Adipose tissue (tissue), 3 donors: ENCODE results near the gene KIF18B. TPM values are rescaled to one million over a fixed set of nuclear protein-coding genes. Genes with fewer than 3 reads are reported as not detected.
"Not testable (repeated sequence)": the region's sequence is repeated elsewhere in the genome, so short reads cannot be mapped to it uniquely, and the experiment has no call there.

Experiments used
- H3K27ac ChIP-seq: one replicate; pipeline ENCODE4 v1.5.1; 2013; ENCODE audit warnings: low read depth, low read length
- WGBS, 3 donors: extraction: QIAGEN DNeasy Blood & Tissue Kit; methylation state at CpG; one replicate each; pipeline ENCODE4 v1.1.7; 2013; 5-methylcytosine and 5-hydroxymethylcytosine counted together
- polyA plus RNA-seq, 3 donors: library from polyadenylated mRNA; stranded (reverse); fragments of 200-250 nt; gene quantifications; one replicate each; pipeline ENCODE4 v1.2.3, GENCODE V29; 2013
- donor health status: healthy with polysubstance abuse.
- donor health status: Bipolar disorder and iron deficiency.
- donor health status: healthy.

KIF18B gene
- polyA plus RNA-seq, 3 donors = 0.04 to 0.22 (median 0.09) TPM

DNA sequence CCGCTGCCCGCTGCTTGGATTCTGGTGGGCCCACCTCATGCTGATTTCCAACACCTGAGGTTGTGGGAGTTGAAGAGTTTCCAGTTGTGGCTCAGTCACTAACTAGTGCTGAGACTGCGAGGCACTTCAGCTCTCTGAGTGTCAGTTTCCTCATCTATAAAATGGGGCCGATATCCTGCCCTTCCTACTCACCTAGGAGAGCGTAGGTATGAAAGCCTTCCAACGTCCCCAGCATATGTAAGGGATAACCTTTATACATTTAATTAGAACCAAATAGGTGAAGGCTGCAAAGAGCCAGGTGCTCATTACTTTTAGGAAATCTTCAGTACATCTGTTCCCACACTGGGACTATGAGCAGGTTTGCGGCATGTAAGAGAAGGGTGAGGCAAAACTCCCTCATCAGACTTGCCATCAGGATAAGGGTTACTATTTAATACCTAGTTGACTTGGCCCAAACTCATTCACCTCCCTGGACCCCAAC lies 782 bp upstream of the KIF18B start:
- WGBS, 3 donors = 57 to 69% (median 59%) methylated on average over 7 of the region's 7 CpGs
- H3K27ac ChIP-seq = no peak overlapping the region

DNA sequence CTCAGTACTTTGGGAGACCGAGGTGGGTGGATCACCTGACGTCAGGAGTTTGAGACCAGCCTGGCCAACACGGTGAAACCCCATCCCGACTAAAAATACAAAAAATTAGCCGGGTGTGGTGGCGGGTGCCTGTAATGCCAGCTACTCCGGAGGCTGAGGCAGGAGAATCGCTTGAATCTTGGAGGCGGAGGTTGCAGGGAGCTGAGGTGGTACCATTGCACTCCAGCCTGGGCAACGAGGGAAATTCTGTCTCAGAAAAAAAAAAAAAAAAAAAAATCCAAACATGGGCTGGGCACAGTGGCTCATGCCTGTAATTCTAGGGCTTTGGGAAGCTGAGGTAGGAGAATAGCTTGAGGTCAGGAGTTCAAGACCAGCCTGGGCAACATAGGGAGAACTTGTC lies 1.9 kb downstream of the KIF18B start:
- H3K27ac ChIP-seq = not testable (repeated sequence)
- WGBS, 3 donors = 93 to 96% (median 95%) methylated on average over 9 to 10 of the region's 10 CpGs

DNA sequence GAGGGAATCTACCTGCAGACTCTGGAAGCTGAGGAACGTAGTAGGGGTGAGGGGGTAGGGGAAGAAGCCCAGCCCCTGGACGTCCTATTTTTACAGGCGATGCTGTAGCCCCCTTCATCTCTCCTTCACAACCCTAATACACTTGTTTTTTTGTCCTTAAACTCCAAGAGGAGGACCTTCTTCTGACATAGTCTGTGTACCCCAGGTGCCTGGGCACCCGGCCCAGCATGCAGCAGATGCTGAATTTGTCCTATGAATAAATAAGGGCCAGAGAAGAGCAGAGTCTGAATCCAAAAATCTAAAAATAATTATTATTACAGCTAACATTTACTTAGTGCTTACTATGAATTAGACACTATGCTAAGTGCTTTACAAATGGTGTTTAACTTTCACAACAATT lies 5.1 kb downstream of the KIF18B start:
- no peak overlapping the region for H3K27ac ChIP-seq
- 88 to 90% (median 88%) methylated on average over 4 of the region's 4 CpGs for WGBS, 3 donors

DNA sequence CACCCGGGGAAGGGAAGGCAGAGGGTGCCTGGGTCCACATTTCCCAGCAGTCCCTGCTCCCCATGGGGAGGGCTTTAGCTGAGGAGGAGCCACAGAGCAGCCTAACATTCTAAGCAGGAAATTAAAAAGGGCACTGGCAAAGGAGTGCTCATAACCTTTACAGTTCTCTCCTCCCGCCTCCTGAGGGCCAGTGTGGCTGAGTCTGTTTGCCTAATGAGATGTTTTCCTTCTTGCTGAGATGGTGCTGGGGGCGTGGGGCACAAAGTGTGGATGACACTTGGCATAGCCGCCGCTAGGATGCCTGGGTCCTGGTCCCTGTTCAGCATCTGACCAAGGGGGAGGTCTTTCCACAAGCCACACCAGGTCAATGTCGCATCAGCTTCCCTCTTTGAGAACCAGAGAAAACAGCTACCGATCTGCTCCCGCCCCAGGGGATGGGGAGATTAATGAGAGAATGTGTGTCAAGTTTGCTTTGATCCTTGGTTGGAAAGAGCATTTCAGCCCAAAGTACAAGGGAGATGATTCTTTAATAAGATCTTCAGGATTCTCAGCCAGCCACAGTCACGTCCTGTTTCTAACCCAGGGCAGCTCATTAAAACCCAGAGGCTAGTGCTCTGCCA lies 5.8 kb downstream of the KIF18B start:
- WGBS, 3 donors = 80 to 86% (median 84%) methylated on average over 9 of the region's 9 CpGs
- H3K27ac ChIP-seq = no peak overlapping the region

DNA sequence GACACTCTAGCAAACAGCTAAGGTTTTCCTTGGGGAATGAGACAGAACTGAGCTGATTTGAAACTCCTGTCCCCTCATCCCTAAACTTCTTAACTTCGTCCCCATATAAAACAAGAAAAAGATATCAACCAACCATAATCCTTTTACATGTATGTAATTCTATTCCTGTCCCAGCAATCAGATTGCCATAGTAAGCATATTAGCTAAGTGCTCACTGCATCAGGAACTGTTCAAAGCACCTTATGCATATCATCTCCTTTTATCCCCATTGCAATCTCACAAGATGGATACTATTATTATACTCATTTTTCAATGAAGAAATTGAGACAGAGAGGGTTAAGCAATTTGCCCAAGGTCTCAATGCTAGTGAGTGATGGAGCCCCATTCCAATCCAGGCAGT lies 6.8 kb downstream of the KIF18B start:
- no peak overlapping the region for H3K27ac ChIP-seq
- WGBS, 3 donors = 41 to 83% (median 69%) methylated on average over 1 of the region's 1 CpG

DNA sequence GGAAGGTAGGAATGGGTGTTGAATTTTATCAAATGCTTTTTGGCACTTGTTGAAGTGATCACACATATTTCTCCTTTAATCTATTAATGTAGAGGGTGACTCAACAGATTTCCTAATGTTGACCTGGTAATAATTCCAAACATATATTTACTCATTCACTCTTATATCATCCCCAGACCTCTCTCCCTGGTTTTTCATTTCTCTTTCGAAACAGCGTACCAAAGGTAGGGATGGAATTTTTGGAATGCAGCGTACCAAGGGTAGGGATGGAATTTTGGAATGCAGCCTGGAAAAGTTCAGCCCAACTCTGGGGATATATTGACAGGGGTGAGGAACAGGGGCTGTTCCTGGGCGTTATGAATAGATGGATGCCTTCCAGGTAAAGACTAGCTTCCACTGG lies 7.3 kb downstream of the KIF18B start:
- WGBS, 3 donors = 69 to 77% (median 71%) methylated on average over 4 of the region's 4 CpGs
- no peak overlapping the region for H3K27ac ChIP-seq

DNA sequence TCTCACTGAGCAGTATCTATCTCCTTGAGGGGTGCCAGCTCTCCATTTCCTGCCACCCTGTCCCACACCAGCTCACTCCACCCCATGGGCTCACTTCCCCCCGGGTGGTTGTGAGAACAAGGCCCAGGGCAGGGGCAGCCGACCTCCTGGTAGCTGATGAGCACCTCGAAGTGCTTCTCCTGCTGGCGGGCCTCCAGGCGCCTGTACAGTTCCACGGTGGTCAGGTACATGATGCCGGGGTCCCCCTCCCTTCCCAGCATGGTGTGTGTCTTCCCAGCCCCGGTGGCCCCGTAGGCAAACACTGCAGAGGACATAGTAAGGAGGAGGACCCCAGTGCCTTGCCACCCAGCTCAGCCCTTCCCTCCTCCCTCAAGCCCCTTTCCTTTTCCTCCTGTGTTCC lies 12.5 kb downstream of the KIF18B start:
- WGBS, 3 donors = 87 to 95% (median 95%) methylated on average over 8 to 9 of the region's 9 CpGs

DNA sequence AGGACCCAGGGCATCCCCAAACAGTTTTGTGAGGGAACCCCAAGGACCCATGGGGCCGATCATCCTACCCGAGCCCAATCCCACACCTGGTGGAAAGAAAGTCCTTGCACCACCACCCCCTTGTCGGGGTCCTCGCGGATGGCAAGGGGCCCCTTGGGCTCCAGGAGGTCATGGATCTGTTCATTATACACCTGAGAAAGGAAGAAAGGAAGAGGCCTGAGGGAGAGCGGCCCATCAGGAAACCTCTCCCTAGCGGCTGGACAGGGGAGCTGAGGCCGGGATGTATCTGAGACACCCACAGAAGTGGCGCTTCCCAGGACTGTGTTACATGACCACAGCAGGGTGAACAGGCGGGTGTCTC lies 12.8 kb downstream of the KIF18B start:
- 94 to 96% (median 96%) methylated on average over 10 of the region's 10 CpGs for WGBS, 3 donors

More for the DNA sequence above, 12.5 kb downstream of the KIF18B start:
- no peak overlapping the region for H3K27ac ChIP-seq

DNA sequence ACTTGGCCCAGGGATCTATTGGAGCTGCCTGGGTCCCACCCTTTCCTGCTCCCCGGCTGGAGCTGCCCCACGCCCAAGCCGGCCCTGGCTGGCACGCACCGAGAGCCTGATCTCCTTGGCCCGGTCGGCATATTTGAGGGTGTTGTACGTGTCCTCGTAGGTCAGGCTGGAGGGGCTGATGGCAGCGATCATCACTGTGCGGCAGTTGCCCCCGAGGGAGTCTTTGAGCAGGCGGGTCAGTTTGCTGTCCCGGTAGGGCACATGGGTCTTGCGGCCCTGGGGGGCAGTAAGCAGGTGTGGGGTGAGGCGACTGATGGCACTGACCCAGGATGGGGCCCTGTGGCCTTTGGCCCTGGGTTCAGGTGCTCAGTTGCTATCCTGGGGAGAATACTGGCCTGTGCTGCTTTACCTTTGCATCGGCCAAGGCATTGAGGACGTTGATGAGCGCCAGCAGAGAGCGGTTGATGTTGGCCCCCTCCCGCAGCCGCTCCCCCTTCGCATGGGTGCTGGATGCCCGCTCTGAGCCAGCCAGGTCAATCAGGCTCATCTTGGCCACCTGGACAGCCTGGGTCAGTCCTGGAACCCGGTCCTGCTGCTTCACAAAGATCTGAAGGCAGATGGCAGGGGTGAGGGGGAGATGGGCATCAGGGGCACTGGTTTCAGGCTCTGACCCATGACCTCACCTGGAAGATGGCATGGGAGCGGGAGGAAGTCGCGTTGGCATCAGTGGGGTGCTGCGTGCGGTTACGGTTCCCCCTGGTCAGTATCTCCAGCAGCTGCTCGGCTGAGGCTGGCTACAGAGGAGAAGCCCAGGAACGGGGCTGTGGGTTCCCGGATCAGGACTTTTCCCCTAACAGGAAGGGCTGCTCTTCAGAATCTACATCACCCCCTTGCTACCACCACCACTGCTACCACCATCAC lies 13.5 kb downstream of the KIF18B start:
- H3K27ac ChIP-seq = no peak overlapping the region
- WGBS, 3 donors = 92 to 95% (median 94%) methylated on average over 34 of the region's 34 CpGs

More for the DNA sequence above, 12.8 kb downstream of the KIF18B start:
- no peak overlapping the region for H3K27ac ChIP-seq

DNA sequence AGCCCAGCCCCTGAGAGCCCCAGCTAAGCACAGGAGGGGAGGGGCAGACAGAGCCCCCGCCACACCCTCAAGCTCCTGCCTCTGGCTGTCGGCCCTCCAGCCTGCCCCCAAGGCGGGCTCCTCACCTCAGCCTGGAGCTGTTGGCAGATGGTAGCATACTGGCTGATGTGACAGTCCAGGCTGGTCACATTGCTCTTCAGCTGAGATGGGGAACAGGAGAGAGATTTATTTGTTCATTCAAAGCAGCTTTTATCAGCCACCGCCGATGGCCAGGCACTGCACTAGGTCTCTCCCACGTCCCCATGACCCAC lies 14.8 kb downstream of the KIF18B start:
- no peak overlapping the region for H3K27ac ChIP-seq
- WGBS, 3 donors = 93 to 94% (median 94%) methylated on average over 6 of the region's 6 CpGs

DNA sequence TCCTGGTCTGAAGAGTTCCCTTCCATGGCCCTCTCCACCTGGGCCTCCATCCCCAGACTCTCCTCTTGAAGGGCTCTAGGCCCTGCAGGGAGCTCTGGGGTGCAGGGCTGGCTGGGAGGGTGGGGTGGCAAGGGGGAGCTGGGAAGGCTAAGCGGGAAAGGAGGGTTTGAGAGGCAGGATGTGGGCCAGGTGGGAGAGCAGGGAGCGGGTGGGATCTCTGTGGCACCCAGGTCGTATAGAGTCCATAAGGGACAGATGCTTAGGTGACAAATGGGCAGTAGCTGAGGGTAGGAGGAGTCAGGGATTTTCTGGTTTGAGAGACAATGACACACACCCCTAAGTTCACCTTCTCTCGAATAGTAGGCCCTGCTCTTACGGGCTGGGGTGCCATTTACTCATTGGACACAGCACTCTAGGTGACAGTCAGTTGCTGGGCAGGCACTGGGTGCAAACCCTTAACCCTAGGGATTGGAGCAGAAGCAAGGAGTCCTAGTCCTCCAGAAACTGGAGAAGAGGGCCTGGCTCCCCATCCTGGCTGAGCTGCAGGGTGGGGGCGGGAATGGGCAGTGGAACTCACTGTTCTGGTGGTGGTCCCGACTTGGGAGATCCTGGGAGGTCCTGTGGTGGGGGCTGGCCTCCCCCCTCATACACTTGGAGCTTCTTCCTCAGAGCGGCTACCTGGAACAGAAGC lies 15.3 kb downstream of the KIF18B start:
- no peak overlapping the region for H3K27ac ChIP-seq
- 85 to 94% (median 93%) methylated on average over 8 of the region's 8 CpGs for whole genome bisulfite sequencing, 3 donors

DNA sequence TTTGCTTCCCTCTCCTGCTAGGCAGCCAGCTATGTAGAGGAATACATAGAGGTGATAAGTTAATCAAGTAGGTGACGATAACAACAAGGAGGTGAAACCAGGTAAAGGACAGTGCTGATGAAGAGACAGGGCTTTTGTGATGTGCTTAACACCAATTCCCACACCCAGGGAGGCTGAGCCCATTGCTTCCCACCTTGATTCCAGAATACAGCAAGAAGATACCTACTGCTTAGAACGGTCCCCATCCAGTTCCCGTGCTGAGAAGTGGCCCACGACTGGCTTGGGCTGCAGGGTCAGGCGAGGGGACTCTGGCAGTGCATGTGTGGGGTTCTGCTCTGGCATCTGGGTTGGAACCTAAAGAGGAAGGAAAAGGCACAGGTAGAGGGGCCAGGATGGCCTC lies 16.2 kb downstream of the KIF18B start:
- WGBS, 3 donors = 83 to 95% (median 92%) methylated on average over 5 of the region's 5 CpGs
- no peak overlapping the region for H3K27ac ChIP-seq

DNA sequence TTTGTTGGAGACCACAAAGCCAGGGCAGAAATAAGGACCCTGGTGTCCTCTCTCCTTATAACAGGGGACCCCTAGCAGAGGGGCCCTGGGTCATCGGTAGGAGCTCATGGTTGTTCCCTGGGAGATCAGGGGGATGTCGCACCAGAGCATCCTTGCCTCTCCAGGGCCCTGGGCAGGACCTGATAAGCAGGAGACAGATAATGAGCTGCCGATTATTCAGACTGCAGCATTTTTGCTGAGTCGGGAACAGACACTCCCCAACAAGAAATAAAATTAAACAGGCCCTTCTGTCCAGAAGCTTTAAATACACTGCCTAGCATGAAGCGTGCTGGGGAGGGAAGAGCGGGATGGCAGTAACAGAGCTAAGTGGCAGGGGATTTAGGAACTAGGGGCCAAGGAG lies 16.9 kb downstream of the KIF18B start:
- H3K27ac ChIP-seq = no peak overlapping the region
- WGBS, 3 donors = 81 to 86% (median 86%) methylated on average over 6 of the region's 6 CpGs

DNA sequence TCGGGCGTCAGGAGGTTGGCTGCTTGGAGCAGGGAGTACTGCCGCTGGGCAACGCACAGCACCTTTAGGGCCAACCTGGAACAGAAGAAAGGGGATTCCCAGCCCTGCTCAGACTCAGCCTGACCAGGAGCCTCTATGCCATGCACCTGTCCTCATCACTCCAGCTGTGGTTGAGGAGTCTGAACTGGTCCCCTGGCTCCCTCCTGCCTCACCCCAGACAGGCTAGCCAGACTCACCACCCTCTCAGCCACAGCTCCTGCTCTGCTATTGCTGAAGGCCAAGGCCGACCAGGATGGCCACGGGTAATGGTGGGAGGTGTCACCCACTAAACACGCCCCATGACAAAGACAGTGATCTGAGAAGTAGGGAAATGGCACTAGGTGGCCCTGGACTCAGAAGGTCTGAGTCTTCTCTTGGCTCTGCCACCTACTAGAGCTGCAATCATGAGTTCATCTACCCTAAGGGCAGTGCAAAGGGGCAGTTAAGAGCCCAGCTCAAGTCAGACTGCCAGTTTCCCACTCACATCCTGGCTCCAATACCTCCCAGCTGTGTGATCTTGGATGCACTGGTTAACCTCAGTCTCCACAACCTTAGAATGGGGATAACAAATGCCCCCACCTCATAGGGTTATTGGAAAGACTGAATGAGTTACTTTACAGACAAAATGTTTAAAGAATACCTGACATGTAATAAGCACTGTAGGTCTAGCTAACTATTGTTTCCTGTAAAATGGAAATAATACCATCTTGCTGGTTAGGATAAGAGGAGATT lies 18.4 kb downstream of the KIF18B start:
- WGBS, 3 donors = 81 to 94% (median 91%) methylated on average over 7 of the region's 7 CpGs
- H3K27ac ChIP-seq = no peak overlapping the region

DNA sequence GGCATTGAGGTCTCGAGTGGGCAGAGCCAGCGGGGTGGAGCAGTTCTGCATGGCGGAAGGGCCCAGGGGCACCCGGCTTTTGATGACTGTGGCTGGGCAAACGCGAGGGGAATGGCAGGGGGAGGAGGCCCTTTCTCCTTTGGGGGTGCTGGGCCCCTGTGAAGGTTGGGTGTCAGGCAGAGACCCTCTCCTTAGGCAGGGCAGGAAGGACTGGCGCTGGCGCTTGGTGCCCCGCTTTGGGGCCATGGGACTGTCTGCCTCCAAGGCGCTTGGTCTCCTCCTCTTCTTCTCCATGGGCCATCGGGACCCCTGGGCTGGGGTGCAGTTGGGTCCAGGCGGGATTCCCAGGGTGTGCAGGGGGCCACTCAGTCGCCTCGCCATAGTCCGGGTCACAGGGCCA lies 19.4 kb downstream of the KIF18B start:
- H3K27ac ChIP-seq = no peak overlapping the region
- 96 to 99% (median 99%) methylated on average over 13 to 15 of the region's 15 CpGs for WGBS, 3 donors

DNA sequence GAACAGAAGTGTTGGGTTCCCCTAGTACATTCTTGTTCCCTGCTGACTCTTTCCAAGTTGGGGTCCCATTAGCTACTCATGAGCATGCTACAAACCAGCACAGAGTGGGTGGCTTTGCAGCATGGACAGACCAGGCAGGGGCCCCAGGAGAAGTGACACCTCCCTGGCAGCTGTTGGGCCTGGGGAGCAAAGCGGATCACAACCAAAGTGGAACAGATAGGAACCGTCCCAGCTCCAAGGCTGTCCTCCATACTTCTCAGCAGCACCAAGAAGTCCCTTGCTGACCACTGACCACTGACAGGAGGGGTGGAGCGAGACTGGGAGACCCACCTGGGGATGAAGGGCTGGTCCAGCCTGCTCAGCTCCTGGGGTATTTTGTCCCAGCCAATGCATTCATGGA lies 19.9 kb downstream of the KIF18B start:
- no peak overlapping the region for H3K27ac ChIP-seq
- 92 to 100% (median 99%) methylated on average over 3 of the region's 3 CpGs for WGBS, 3 donors

DNA sequence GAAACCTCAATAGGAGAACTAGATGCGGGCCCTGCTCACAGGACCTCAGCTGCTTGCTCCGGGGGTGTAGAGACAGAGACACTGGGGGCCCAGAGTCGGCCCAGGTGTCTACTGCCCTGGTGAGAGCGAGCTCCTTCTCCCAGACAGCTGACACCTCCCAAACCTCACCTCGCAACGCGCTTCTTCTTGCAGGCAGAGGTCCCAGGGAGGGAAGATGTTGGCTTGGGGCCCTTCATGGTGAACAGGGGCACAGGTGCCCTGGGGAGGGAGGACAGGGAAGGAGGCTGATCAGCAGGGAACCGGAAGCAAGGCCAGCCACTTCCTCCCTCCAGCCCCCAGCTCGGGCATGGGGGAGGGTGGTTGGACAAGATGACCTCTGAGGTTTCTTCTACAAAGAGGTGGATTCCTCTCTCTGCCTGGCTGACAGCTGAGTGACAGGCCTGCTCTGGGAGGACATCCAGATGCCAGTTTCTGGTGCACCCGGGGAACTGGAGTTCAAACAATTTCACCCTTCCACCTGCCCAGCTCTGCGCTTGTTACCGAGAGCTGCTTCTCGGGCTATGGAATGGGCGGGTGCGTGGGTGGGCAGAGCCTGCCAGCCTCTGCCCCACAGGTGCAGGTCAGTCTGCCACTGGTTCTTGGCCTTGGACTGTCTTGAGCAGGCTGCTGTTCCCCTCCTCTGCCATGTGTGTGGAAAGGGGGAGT lies 20.6 kb downstream of the KIF18B start:
- 89 to 93% (median 92%) methylated on average over 15 of the region's 15 CpGs for WGBS, 3 donors
- H3K27ac ChIP-seq = no peak overlapping the region
